H9 (cell line): ENCODE results near the gene CR1. TPM values are rescaled to one million over a fixed set of nuclear protein-coding genes. Genes with fewer than 3 reads are reported as not detected.

Experiments used
- DNase-seq: peaks from one replicate; pipeline ENCODE4 v3.0.0-alpha.2; 2017
- H2AFZ ChIP-seq: one replicate; pipeline ENCODE4 v1.6.1; 2013; ENCODE audit warnings: mild to moderate bottlenecking, low read length, control low read depth, moderate library complexity
- H2AK5ac ChIP-seq: 2 replicates; pipeline ENCODE4 v1.6.1; 2013; ENCODE audit warnings: low read length, control low read depth, mixed read lengths; ENCODE audit not compliant: insufficient read length
- H2BK120ac ChIP-seq: one replicate; pipeline ENCODE4 v1.6.1; 2013; ENCODE audit warnings: low read depth, mild to moderate bottlenecking, low read length, control low read depth, inconsistent platforms; ENCODE audit not compliant: poor library complexity, severe bottlenecking
- H2BK12ac ChIP-seq: 2 replicates; pipeline ENCODE4 v1.6.1; 2013; ENCODE audit warnings: low read length, control low read depth, mixed read lengths, low read depth; ENCODE audit not compliant: insufficient read length
- H2BK15ac ChIP-seq: 2 replicates; pipeline ENCODE4 v1.6.1; 2013; ENCODE audit warnings: low read depth, low read length, control low read depth
- H2BK20ac ChIP-seq: one replicate; pipeline ENCODE4 v1.6.1; 2013; ENCODE audit warnings: low read depth, mild to moderate bottlenecking, low read length, control low read depth, inconsistent platforms; ENCODE audit not compliant: poor library complexity, severe bottlenecking
- H2BK5ac ChIP-seq: 2 replicates; pipeline ENCODE4 v1.6.1; 2013; ENCODE audit warnings: low read length, control low read depth, mixed read lengths; ENCODE audit not compliant: insufficient read length
- H3K14ac ChIP-seq: 2 replicates; pipeline ENCODE4 v1.6.1; 2013; ENCODE audit warnings: low read length, control low read depth; ENCODE audit not compliant: insufficient read depth
- H3K18ac ChIP-seq: 2 replicates; pipeline ENCODE4 v1.6.1; 2013; ENCODE audit warnings: low read depth, mild to moderate bottlenecking, mixed read lengths, low read length, control low read depth; ENCODE audit not compliant: insufficient read length
- H3K23ac ChIP-seq: 2 replicates; pipeline ENCODE4 v1.6.1; 2013; ENCODE audit warnings: low read length, control low read depth, mixed read lengths, low read depth; ENCODE audit not compliant: insufficient read length
- H3K23me2 ChIP-seq: 2 replicates; pipeline ENCODE4 v1.6.1; 2013; ENCODE audit warnings: low read depth, mild to moderate bottlenecking, mixed read lengths, low read length, control low read depth; ENCODE audit not compliant: insufficient read length, poor library complexity, severe bottlenecking
- H3K27ac ChIP-seq: 2 replicates; pipeline ENCODE4 v1.5.1; 2013; ENCODE audit warnings: low read length, control low read depth, mixed read lengths, low read depth; ENCODE audit not compliant: insufficient read length
- H3K27me3 ChIP-seq: 2 replicates; pipeline ENCODE4 v1.6.1; 2013; ENCODE audit warnings: low read length, control low read depth, inconsistent platforms; ENCODE audit not compliant: insufficient read depth
- H3K4ac ChIP-seq: 2 replicates; pipeline ENCODE4 v1.6.1; 2013; ENCODE audit warnings: low read depth, mild to moderate bottlenecking, control low read depth, inconsistent platforms, low read length, moderate library complexity
- H3K4me1 ChIP-seq: 2 replicates; pipeline ENCODE4 v1.6.1; 2013; ENCODE audit warnings: low read length, control low read depth, inconsistent platforms; ENCODE audit not compliant: insufficient read depth
- H3K4me2 ChIP-seq: 2 replicates; pipeline ENCODE4 v1.6.1; 2013; ENCODE audit warnings: low read length, control low read depth, mixed read lengths; ENCODE audit not compliant: insufficient read length, insufficient read depth
- H3K56ac ChIP-seq: 2 replicates; pipeline ENCODE4 v1.6.1; 2013; ENCODE audit warnings: low read depth, mild to moderate bottlenecking, mixed read lengths, low read length, control low read depth; ENCODE audit not compliant: insufficient read length
- H3K79me1 ChIP-seq: 2 replicates; pipeline ENCODE4 v1.6.1; 2013; ENCODE audit warnings: low read depth, mild to moderate bottlenecking, moderate library complexity, low read length, control low read depth, inconsistent platforms; ENCODE audit not compliant: insufficient read depth, poor library complexity, severe bottlenecking
- H3K79me2 ChIP-seq: 2 replicates; pipeline ENCODE4 v1.6.1; 2013; ENCODE audit warnings: low read length, control low read depth, inconsistent platforms; ENCODE audit not compliant: insufficient read depth
- H3K9ac ChIP-seq: 2 replicates; pipeline ENCODE4 v1.6.1; 2013; ENCODE audit warnings: low read length, control low read depth, mixed read lengths; ENCODE audit not compliant: insufficient read length; ENCODE audit errors: extremely low read depth
- H3K9me3 ChIP-seq: one replicate; pipeline ENCODE4 v1.6.1; 2013; ENCODE audit warnings: low read depth, low read length, inconsistent platforms; ENCODE audit not compliant: control insufficient read depth
- H3T11ph ChIP-seq: one replicate; pipeline ENCODE4 v1.6.1; 2013; ENCODE audit warnings: mild to moderate bottlenecking, low read length, control low read depth, inconsistent platforms
- H4K20me1 ChIP-seq: one replicate; pipeline ENCODE4 v1.6.1; 2013; ENCODE audit not compliant: control insufficient read depth, insufficient read length, insufficient read depth
- H4K5ac ChIP-seq: 2 replicates; pipeline ENCODE4 v1.6.1; 2013; ENCODE audit warnings: low read depth, mild to moderate bottlenecking, mixed read lengths, low read length, control low read depth; ENCODE audit not compliant: insufficient read length
- H4K8ac ChIP-seq: replicated peaks from 2 replicates; pipeline ENCODE4 v1.6.1; 2013; ENCODE audit warnings: low read length, control low read depth, mixed read lengths, low read depth; ENCODE audit not compliant: insufficient read length
- H4K91ac ChIP-seq: 2 replicates; pipeline ENCODE4 v1.6.1; 2013; ENCODE audit warnings: low read depth, mild to moderate bottlenecking, moderate library complexity, mixed read lengths, low read length, control low read depth; ENCODE audit not compliant: insufficient read length
- H3K27ac Mint-ChIP-seq, 3 experiments: 2 replicates in 2 of 3; 3 replicates in 1 of 3; pipeline ENCODE4 v1.8.0; 2020 to 2021; ENCODE audit warnings: mixed read lengths in 3 of 3, mild to moderate bottlenecking in 1 of 3, moderate library complexity in 1 of 3
- H3K27me3 Mint-ChIP-seq: 2 replicates; pipeline ENCODE4 v1.8.0; 2021; ENCODE audit warnings: low read depth, mild to moderate bottlenecking, moderate library complexity, mixed read lengths
- H3K36me3 Mint-ChIP-seq, 3 experiments: 2 replicates in 2 of 3; 3 replicates in 1 of 3; pipeline ENCODE4 v1.8.0; 2020 to 2021; ENCODE audit warnings: low read depth in 3 of 3, mixed read lengths in 3 of 3; ENCODE audit not compliant: insufficient read depth in 1 of 3
- H3K4me1 Mint-ChIP-seq, 2 experiments: 2 replicates each; pipeline ENCODE4 v1.8.0; 2020; ENCODE audit warnings: mixed read lengths in 2 of 2
- H3K4me3 Mint-ChIP-seq, 2 experiments: 2 replicates in 1 of 2; 3 replicates in 1 of 2; pipeline ENCODE4 v1.8.0; 2020 to 2021; ENCODE audit warnings: mild to moderate bottlenecking in 2 of 2, mixed read lengths in 2 of 2, moderate library complexity in 1 of 2
- H3K9me3 Mint-ChIP-seq, 2 experiments: 2 replicates in 1 of 2; 3 replicates in 1 of 2; pipeline ENCODE4 v1.8.0; 2020; ENCODE audit warnings: mild to moderate bottlenecking in 2 of 2, mixed read lengths in 2 of 2, moderate library complexity in 1 of 2
- WGBS: extraction: QIAGEN DNeasy Blood & Tissue Kit; methylation state at CpG from one replicate; pipeline ENCODE4 v1.1.7; 2013; ENCODE audit warnings: missing lambda C conversion rate, low lambda C conversion rate, mixed read lengths; ENCODE audit not compliant: insufficient read length; ENCODE audit errors: extremely low coverage; 5-methylcytosine and 5-hydroxymethylcytosine counted together
- total RNA-seq: library from RNA; stranded (reverse); gene quantifications from 2 replicates; pipeline ENCODE4 v1.2.1, GENCODE V29; 2021
- TF ChIP-seq, protein P1 (sequence below): fragments of 200-600 bp; sonication (generic); conservative IDR thresholded peaks from 3 replicates; pipeline ENCODE4 v1.8.0; 2021; ENCODE audit warnings: antibody characterized with exemption, mild to moderate bottlenecking

The CR1 gene
- total RNA-seq, 1 experiment from 2014 or later: 0.04 TPM

DNA sequence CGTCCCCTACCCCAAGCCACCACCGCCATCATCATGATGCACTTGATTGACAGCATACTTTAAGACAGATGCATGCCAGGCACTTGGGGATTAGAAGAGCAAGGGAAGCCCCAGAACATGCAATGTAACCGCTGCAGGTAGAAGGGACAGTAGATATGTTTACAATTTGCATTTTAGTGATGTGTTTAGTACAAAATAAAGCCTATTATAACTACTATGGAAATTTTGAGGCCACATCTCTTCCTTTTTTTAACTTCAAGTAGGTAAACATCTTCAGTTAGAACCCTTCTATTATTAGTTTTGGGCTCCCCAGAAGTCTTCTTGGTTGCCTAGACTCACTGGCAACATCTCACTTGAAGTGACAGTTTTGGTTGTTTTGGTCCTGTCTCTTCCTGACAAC is 174.2 kb downstream of the CR1 start:
- Histone ChIP-seq H3K56ac (no peak overlapping the region), H3K9me3 (peaks cover 12% of the 10 kb centered on the region), H3K27me3 (peaks cover 3% of the 10 kb centered on the region; the same call in 1 of the 2 replicates), H2BK5ac (no peak overlapping the region), H3K4ac (no peak overlapping the region), H4K8ac (no peak overlapping the region), H3K23ac (no peak overlapping the region), H3K14ac (no peak overlapping the region), H3K4me2 (no peak overlapping the region), H4K20me1 (no peaks in the 10 kb centered on the region), H2BK20ac (no peak overlapping the region), H3K23me2 (peaks cover 5% of the 10 kb centered on the region), H3K79me1 (no peaks in the 10 kb centered on the region), H3K18ac (no peak overlapping the region), H3K9ac (no peak overlapping the region), H2BK12ac (no peak overlapping the region), H2AK5ac (no peak overlapping the region), H3K27ac (no peak overlapping the region), H4K5ac (no peak overlapping the region), H2BK15ac (no peak overlapping the region), H2AFZ (no peak overlapping the region), H4K91ac (no peak overlapping the region), H2BK120ac (no peak overlapping the region), H3K79me2 (no peaks in the 10 kb centered on the region), H3K4me1 (peaks cover 2% of the 10 kb centered on the region; the same call in 1 of the 2 replicates), H3T11ph (no peak overlapping the region)
- Mint-ChIP-seq H3K9me3 (peaks cover 8 to 14% of the 10 kb centered on the region in 2 experiments), H3K36me3 (peaks cover 0 to 9% (median 2%) of the 10 kb centered on the region in 3 experiments; a peak in 3 of 7 replicates), H3K4me1 (peaks cover 12 to 16% of the 10 kb centered on the region in 2 experiments), H3K27me3 (no peaks in the 10 kb centered on the region; the same call in 1 of the 2 replicates), H3K4me3 (no peak overlapping the region), H3K27ac (no peak overlapping the region)
- no CpG with 5 or more reads among the region's 3 CpGs for WGBS
- TF ChIP-seq, protein P1, sequence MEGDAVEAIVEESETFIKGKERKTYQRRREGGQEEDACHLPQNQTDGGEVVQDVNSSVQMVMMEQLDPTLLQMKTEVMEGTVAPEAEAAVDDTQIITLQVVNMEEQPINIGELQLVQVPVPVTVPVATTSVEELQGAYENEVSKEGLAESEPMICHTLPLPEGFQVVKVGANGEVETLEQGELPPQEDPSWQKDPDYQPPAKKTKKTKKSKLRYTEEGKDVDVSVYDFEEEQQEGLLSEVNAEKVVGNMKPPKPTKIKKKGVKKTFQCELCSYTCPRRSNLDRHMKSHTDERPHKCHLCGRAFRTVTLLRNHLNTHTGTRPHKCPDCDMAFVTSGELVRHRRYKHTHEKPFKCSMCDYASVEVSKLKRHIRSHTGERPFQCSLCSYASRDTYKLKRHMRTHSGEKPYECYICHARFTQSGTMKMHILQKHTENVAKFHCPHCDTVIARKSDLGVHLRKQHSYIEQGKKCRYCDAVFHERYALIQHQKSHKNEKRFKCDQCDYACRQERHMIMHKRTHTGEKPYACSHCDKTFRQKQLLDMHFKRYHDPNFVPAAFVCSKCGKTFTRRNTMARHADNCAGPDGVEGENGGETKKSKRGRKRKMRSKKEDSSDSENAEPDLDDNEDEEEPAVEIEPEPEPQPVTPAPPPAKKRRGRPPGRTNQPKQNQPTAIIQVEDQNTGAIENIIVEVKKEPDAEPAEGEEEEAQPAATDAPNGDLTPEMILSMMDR: no peak
- no peak for DNase-seq
